Measurements from ENCODE around the gene EFCAB8.
"Not testable (repeated sequence)": the region's sequence is repeated elsewhere in the genome, so short reads cannot be mapped to it uniquely, and the experiment has no call there.

EFCAB8 gene

DNA sequence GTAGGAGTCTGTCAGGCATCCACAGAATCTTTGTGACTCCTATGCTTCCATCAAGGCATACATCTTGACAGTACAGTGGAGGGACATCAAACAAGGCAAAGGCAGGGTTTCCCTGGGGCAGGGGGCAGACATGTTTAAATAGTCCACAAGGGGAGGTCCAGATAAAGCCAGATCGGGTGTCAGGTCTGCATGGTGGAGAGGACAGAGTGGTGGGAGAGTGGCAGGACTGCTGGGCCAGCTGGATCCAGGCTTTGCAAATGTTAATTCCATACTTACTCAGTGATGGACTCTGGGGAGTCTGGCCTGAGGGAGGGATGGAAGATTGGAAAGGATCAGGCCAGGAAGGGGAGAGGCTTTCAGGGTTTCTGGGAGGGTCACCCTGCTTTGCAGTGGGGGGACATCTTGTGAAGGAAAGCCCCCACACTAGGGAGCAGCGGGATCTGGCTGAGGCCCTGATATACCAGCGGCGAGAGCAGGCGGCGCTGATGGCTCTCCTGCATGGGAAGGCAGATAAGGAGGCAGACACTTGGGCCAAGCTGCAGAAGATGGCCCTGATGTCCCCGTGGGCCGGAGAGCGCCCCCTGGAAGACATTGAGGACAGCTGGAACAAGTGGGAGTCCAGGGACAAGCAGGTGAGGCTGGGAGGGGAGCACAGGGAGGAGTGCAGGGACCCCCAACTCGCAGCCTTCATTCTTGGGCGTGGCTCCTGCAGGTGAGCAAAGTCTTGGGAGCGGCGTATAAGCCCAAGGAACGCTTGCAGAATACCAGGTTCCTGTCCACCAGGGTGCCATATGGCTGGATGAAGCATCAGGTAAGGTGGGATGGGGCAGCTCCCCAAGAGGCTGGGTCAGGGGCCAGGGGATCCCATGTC is 100.9 kb downstream of the EFCAB8 start:
- no peak for DNase-seq

- no peak for DNase-seq
Measured at GRCh38 chr20:32960222-32960518, 101.4 kb downstream of the EFCAB8 start.

DNA sequence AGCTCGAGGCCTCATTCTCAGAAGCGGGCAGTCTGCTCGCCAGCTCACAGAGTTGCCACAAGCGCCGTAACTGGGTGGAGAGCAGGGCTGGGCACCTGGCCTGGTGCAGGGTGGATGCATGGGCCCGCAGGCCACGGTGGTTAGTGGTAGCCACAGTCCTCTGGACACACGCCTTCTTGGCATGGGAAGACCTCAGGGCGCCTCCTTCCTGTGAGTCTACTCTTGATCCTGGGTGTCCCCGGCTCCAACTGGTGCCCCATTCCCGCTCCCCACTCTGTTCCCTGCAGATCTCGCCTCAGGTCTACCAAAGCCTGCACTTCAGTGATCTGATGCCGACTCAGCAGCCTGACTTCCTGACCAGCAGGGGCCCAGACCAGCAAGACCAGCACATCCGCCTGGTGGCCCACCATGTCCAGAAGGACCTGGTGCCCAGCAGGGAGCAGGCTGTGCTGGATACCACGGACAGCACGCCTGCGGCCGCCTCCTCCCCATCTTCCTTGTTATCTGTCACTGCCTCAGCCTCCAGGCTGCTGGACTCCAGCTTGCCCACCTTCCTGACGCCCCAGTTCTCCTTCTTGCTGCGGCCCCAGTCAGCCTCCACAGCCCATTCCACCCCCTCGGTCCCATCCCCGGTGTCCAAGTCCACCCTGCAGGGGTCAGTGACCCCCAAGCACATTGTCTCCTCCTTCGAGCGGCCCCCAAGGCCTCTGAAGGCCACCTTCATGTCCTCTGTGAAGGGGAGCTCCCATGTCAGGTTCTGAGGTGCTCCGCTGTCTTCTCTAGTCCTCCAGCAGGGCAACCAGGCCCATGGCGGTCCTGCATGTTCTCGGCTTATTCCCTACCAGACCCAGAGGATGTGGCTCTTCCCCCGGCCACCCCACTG is 102.4 kb downstream of the EFCAB8 start:
- DNase-seq, result no peak

GRCh38 chr20:32962053-32962452 is 103.3 kb downstream of the EFCAB8 start:
- no peak for DNase-seq

GRCh38 chr20:32962646-32963045 is 103.9 kb downstream of the EFCAB8 start:
- DNase-seq, result not testable (repeated sequence)

DNA sequence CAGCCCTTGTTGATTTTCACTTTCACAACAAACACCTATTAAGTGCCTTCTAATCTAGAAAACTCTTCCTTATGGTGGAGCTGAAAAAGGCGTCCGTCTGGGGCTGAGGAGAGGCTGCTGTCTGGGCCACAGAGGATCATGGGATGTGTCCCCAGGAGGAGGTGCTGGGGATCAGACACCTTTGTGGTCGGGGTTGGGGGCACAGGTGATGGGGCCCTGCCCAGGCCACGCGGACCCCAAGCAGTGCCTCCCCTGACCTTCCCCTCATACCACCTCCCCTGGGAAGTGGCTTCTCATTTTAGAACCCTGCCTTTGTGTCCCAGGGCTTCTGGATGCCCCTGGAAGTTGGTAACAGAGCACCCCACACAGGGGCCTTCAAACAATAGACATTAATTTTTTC is 104.5 kb downstream of the EFCAB8 start:
- DNase-seq, result no peak

DNA sequence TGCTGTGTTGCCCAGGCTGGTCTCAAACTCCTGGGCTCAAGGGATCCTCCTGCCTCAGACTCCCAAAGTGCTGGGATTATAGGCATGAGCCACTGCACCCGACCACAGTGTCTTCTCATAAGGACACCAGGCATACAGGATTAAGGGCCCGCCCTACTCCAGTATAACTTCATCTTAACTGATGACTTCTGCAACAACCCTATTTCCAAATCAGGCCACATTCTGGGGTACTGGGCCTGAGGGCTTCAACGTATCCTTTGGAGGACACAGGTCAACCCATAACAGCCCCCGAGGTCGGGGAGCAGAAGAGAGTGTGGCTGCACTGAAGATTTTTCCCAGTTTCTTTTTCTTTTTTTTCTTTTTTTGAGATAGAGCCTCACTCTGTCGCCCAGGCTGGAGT is 105.9 kb downstream of the EFCAB8 start:
- DNase-seq, result no peak

GRCh38 chr20:32965115-32965514 is 106.4 kb downstream of the EFCAB8 start:
- no peak for DNase-seq

- DNase-seq, result no peak
Measured at GRCh38 chr20:32965581-32966373, 107.1 kb downstream of the EFCAB8 start.

DNA sequence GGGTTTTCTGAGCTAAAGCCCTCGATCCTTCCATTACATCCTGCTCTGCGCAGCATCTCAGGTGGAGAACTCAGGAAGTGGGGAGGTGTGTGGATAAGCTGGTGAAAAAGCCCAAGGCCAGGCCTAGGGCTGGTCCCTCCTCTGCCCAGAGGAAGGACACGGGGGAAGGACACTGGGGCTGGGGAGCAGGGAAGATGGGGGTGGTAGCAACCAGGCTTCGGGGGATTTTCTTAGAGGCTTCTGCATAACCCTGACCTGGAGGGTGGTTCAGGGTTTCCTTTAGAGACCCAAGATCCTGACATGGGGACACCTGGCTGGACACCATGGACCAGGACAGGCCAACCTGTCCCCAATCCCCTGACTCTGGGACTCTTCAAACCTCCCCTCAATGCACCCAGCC is 107.7 kb downstream of the EFCAB8 start:
- no peak for DNase-seq

- DNase-seq, result peak; percentile 23
Measured at GRCh38 chr20:32966881-32967781, 108.4 kb downstream of the EFCAB8 start.

DNA sequence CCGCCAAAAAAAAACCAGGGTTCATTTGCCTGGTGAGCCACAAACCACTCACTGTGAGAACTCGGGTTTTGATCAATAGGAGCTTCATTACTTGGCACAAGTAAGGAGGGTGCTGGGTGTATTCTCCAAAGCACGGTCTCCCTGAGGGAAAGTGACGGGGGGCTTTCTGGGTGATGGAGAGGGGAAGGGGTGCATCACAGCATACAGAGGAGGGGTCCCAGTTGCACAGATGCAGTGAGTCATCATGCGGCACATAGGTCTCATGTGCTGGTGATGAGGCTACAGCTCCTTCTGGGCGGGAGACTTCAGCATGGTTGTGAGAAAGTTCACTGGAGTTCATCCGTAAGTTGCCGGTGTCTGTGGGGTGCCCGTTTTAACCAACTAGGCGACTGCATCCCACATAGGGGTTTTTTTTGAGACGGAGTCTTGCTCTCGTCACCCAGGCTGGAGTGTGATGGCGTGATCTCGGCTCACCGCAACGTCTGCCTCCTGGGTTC is 109.3 kb downstream of the EFCAB8 start:
- peak; percentile 9 for DNase-seq

DNA sequence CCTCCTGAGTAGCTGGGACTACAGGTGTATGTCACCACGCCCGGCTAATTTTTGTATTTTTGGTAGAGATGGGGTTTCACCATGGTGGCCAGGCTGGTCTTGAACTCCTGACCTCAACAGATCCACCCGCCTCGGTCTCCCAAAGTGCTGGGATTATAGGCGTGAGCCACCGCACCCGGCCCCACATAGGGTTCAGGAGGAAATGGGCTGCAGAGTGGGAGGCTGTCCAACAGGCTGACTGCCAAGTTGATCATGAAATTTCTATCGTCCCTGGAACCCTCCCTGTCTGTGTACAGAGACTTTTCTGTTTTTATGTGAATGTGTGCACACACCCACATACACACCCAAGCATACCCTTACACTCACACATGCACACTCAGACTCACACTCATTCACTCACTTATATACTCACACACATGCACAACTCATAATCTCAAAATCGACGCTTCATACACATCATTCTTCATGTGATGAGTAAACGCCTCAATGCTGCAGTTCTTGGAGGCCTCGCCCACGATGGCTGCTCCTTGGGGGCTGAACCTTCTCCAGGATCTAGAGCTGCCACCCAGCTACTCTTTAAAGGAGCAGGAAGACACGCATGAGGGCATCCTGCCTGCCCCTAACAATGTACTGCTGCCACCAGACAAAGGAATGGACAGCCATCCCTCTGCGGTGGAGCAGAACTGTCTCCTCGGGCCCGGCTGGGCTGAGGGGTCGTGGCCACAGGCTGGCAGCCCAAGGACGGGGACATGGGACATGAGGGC is 109.9 kb downstream of the EFCAB8 start:
- no peak for DNase-seq

- DNase-seq, result no peak
Measured at GRCh38 chr20:32969356-32970114, 110.8 kb downstream of the EFCAB8 start.

GRCh38 chr20:32970115-32970972 is 111.6 kb downstream of the EFCAB8 start:
- no peak for DNase-seq

- no peak for DNase-seq
Measured at GRCh38 chr20:32970973-32971300, 112.2 kb downstream of the EFCAB8 start.

DNA sequence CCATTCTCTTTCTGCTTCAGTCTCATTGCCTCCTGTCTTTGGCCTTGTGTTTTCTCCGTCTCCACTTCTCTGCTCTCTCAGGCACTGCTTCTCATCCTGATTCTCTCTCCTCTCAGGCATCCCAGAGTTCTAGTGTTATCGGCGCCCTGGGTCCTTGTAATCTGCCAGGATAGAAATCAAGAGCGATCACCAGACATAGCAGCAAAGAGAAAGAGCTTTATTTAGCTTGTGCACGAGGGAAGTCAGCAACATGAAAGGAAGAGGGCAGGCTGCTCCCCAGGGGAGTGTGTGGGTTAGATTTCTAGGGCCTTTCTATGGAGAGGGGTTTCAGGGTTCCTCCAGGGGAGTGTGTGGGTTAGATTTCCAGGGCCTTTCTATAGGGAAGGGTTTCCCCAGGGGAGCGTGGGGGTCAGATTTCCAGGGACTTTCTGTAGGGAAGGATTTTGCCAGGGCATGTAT is 113.0 kb downstream of the EFCAB8 start:
- peak; percentile 15 for DNase-seq

GRCh38 chr20:32972181-32973076 is 113.7 kb downstream of the EFCAB8 start:
- DNase-seq, result peak; percentile 95

All from MV-4-11 (cell line).